Duodenal mucosa (tissue), 2 donors: ENCODE results near the gene THOC5.
"Not testable (repeated sequence)": the region's sequence is repeated elsewhere in the genome, so short reads cannot be mapped to it uniquely, and the experiment has no call there.

Source experiments
- H3K27ac ChIP-seq: one replicate; pipeline ENCODE4 v1.7.0; 2013; ENCODE audit warnings: low read depth, low read length
- H3K27me3 ChIP-seq, 2 donors: one replicate each; pipeline ENCODE4 v1.7.0; 2013; ENCODE audit warnings: low read length in 2 of 2, control low read depth in 1 of 2; ENCODE audit not compliant: insufficient read depth in 2 of 2, control insufficient read depth in 1 of 2
- H3K36me3 ChIP-seq, 2 donors: one replicate each; pipeline ENCODE4 v1.7.0; 2013; ENCODE audit warnings: low read length in 2 of 2, control low read depth in 1 of 2; ENCODE audit not compliant: insufficient read depth in 2 of 2, control insufficient read depth in 1 of 2
- H3K4me1 ChIP-seq, 2 donors: one replicate each; pipeline ENCODE4 v1.7.0; 2013; ENCODE audit warnings: low read length in 2 of 2, control low read depth in 1 of 2; ENCODE audit not compliant: insufficient read depth in 2 of 2, control insufficient read depth in 1 of 2
- H3K4me3 ChIP-seq, 2 donors: one replicate each; pipeline ENCODE4 v1.7.0; 2013; ENCODE audit warnings: low read length in 2 of 2, low read depth in 1 of 2
- H3K9ac ChIP-seq, 2 donors: one replicate each; pipeline ENCODE4 v1.7.0; 2013; ENCODE audit warnings: low read length in 2 of 2, low read depth in 1 of 2
- H3K9me3 ChIP-seq, 2 donors: one replicate each; pipeline ENCODE4 v1.7.0; 2013; ENCODE audit warnings: low read length in 2 of 2, control low read depth in 1 of 2; ENCODE audit not compliant: control insufficient read depth in 1 of 2

Gene THOC5

DNA sequence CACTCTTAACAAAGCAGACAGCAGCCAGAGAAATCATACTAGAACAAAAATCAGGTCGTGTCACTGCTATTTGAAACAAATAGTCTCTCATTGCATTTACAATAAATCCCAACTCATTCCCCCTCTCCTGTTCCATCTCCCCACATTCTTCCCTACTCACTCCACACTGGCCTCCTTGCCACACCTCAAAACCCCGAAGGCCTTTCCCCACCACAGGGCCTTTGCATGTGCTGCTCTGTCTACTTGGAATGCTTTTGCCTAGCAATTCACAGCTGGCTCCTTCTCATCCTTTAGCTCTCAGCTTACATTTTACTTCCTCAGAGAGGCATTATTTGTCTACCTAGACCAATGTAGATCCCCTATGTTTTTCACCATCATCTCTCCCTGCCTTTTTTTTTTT lies 6.3 kb upstream of the THOC5 start:
- no peak overlapping the region for H3K27ac ChIP-seq
- no peak overlapping the region for H3K4me3 ChIP-seq
- H3K4me1 ChIP-seq, result peaks cover 0 to 5% of the 10 kb centered on the region in 2 donors
- no peak overlapping the region for H3K9ac ChIP-seq
- no peaks in the 10 kb centered on the region for H3K27me3 ChIP-seq
- H3K36me3 ChIP-seq, result peaks cover 34 to 70% of the 10 kb centered on the region in 2 donors
- no peaks in the 10 kb centered on the region for H3K9me3 ChIP-seq

DNA sequence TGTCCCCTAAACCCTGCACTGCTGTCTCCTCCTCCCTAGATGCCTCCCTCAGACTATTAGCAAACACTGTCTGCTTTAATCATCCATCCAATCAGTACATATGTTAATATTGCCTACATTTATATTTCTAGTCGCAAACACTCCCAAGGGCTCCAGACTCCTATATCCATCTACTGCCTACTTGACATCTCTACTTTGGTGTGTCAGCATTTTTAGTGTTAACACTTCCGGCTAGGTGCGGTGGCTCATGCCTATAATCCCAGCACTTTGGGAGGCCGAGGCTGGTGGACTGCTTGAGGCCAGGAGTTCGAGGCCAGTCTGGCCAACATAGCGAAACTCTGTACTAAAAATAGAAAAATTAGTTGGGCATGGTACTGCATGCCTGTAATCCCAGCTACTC lies 5.5 kb upstream of the THOC5 start:
- Histone ChIP-seq H3K36me3 (peaks cover 34 to 67% of the 10 kb centered on the region in 2 donors), H3K9me3 (no peaks in the 10 kb centered on the region), H3K9ac (no peak overlapping the region), H3K4me3 (no peak overlapping the region), H3K27me3 (no peaks in the 10 kb centered on the region), H3K27ac (no peak overlapping the region), H3K4me1 (peaks cover 2 to 14% of the 10 kb centered on the region in 2 donors)

DNA sequence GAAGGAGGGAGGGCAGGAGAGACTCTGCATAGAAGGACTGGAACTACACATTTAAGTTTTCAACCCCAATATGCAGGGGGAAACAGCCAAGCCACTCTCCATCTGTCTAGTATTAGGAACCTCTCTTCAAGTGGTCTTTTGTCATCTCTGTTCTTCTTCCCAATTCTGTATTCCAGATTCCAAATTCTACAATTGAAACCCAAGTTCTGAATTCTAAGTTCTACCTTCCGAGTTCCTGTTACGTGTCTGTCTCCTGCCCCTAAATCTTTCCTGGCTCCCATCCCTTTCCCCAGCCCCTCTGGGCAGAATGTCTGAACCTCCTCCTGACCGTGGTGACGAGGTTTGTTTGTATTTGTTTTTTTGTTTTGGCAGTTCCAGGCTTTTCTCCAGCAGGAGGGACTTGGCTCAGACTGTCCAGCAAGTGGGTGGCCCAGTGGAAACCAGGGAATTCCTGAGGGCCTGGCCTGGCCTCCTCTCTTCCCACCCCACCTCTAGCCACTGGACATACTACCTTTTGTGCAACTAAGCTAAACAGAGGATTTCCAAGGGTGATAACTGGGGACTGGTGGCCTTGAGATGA lies 1.6 kb upstream of the THOC5 start:
- no peak overlapping the region for H3K4me3 ChIP-seq
- peaks cover 15 to 44% of the 10 kb centered on the region in 2 donors for H3K36me3 ChIP-seq
- no peaks in the 10 kb centered on the region for H3K27me3 ChIP-seq
- no peak overlapping the region for H3K27ac ChIP-seq
- peaks cover 3 to 16% of the 10 kb centered on the region in 2 donors for H3K4me1 ChIP-seq
- H3K9me3 ChIP-seq, result no peaks in the 10 kb centered on the region
- H3K9ac ChIP-seq, result no peak overlapping the region

DNA sequence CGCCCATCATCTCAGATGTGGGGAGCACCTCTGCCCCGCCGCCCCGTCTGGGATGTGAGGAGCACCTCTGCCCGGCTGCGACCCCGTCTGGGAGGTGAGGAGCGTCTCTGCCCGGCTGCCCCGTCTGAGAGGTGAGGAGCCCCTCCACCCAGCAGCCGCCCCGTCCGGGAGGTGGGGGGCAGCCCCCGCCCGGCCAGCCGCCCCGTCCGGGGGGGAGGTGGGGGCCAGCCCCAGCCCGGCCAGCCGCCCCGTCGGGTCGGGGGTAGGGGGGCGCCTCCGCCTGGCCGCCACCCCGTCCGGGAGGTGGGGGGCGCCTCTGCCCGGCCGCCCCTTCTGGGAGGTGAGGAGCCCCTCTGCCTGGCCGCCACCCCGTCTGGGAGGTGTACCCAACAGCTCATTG lies 1.2 kb downstream of the THOC5 start:
- Histone ChIP-seq H3K4me1 (peaks cover 3 to 16% of the 10 kb centered on the region in 2 donors), H3K36me3 (peaks cover 11 to 35% of the 10 kb centered on the region in 2 donors)
- not testable (repeated sequence) for H3K4me3 ChIP-seq, H3K9me3 ChIP-seq, H3K9ac ChIP-seq, H3K27me3 ChIP-seq, H3K27ac ChIP-seq

DNA sequence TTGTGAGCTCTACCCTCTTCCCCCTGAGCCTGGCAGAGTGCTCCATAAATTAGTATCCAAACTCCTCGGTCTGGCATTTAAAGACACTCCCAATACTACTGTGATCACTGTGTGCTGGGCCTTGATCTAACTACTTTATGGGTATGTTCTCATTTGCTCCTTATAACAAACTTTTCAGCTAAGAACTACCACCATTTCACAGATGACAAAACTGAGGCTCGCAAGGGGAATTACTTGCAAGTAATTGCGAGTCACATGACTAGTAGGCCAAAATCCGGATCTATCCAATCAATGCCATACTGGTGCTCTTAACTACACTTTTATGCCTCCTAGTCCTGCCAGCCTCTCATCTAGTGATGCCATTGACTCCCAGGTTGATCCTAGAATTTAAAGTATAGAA lies 3.6 kb downstream of the THOC5 start:
- H3K9me3 ChIP-seq, result no peaks in the 10 kb centered on the region
- H3K27ac ChIP-seq, result no peak overlapping the region
- no peak overlapping the region for H3K4me3 ChIP-seq
- H3K36me3 ChIP-seq, result peaks cover 11 to 24% of the 10 kb centered on the region in 2 donors
- H3K4me1 ChIP-seq, result peaks cover 3 to 12% of the 10 kb centered on the region in 2 donors
- H3K27me3 ChIP-seq, result no peaks in the 10 kb centered on the region
- H3K9ac ChIP-seq, result no peak overlapping the region

DNA sequence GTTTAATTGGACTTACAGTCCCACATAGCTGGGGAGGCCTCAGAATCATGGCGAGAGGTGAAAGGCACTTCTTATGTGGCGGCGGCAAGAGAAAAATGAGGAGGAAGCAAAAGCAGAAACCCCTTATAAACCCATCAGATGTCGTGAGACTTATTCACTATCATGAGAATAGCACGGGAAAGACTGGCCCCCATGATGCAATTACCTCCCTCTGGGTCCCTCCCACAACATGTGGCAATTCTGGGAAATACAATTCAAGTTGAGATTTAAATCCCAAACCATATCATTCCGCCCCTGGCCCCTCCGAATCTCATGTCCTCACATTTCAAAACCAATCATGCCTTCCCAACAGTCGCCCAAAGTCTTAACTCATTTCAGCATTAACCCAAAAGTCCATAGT lies 8.5 kb downstream of the THOC5 start:
- H3K4me3 ChIP-seq, H3K9me3 ChIP-seq, H3K27me3 ChIP-seq, H3K27ac ChIP-seq, H3K4me1 ChIP-seq, H3K9ac ChIP-seq: not testable (repeated sequence)
- peaks cover 32 to 44% of the 10 kb centered on the region in 2 donors for H3K36me3 ChIP-seq

DNA sequence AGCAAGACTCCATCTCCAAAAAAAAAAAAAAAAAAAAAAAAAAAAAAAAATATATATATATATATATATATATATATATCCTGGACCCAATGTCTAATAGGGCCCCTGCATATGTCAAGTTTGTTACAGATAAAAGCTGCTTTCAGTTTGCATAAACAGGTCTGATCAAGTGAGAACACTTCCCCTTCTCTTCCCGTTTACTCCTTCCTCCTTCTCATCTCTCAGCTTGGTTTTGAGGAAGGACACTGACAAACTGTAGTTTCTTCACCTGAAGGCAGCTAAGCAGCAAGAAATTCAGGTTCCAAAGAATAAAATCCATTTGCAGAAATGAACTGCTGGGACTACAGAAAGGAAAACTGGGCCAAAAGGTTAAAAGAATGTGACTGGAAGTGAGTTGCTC lies 11.7 kb downstream of the THOC5 start:
- Histone ChIP-seq H3K27ac (no peak overlapping the region), H3K4me1 (no peaks in the 10 kb centered on the region), H3K9me3 (no peaks in the 10 kb centered on the region), H3K9ac (no peak overlapping the region), H3K4me3 (no peak overlapping the region), H3K36me3 (peaks cover 28 to 43% of the 10 kb centered on the region in 2 donors), H3K27me3 (no peaks in the 10 kb centered on the region)

DNA sequence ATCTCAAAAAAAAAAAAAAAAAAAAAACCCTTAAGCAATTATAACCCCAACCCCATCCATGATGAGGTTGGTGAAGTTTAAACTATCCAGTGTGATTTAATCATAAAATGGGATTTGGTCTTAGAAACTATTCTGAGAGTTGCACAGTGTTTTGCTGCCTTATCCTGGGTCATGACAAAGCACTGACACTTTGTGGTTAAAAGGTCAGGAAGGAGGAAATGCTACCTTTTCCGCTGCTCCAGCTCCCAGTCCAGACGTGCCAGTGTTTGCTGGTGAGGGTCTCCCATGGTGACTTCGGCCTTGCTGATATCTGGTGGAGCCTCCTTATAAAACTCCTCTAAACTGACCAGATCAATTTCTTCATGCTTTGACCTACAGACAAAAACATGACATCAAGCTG lies 14.5 kb downstream of the THOC5 start:
- H3K9me3 ChIP-seq, result no peaks in the 10 kb centered on the region
- H3K4me3 ChIP-seq, result no peak overlapping the region
- H3K36me3 ChIP-seq, result peaks cover 33 to 57% of the 10 kb centered on the region in 2 donors

DNA sequence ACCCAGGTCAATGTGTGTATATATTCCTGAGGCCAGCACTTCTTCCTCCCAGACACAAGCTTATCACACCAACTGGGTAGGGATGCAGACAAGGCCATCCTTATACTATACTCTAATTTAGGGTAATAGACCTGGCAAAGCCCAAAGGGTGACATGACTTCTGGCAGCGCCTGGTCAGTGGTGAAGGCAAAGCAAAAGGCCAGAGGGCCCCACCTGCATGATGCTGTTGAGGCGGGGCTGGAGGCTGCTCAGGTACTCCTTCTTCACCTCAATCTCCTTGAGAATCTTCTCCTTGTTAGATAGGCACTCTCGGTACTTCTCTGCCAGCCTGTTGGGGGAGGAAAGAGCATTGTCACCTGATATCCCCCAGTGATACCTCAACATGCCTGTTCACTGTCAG lies 17.1 kb downstream of the THOC5 start:
- no peaks in the 10 kb centered on the region for H3K4me1 ChIP-seq
- H3K27ac ChIP-seq, result no peak overlapping the region
- no peaks in the 10 kb centered on the region for H3K27me3 ChIP-seq
- no peak overlapping the region for H3K9ac ChIP-seq
- no peak overlapping the region for H3K4me3 ChIP-seq
- H3K36me3 ChIP-seq, result peaks cover 30 to 66% of the 10 kb centered on the region in 2 donors
- H3K9me3 ChIP-seq, result no peaks in the 10 kb centered on the region

More for the DNA sequence above, 14.5 kb downstream of the THOC5 start:
- Histone ChIP-seq H3K27ac (no peak overlapping the region), H3K27me3 (no peaks in the 10 kb centered on the region), H3K9ac (no peak overlapping the region), H3K4me1 (no peaks in the 10 kb centered on the region)

DNA sequence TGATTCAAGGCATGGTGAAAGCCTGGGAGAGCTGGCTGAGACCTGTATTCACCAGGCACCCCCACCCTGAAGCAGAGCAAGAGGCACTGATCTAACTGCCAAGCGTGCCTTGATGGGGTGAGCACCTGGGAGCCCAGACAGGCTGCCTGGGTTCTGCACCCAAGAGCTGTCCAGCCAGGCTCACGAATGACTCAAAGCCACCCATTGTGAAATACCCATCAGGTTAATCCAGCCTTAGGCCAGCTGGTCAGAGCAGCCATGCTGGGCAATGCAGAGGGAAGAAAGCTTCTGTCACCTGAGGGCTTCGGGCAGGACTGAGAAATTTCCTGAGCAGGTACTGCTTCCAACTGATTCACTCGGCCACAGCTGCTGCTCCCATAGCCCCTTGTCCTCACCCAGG lies 22.1 kb downstream of the THOC5 start:
- Histone ChIP-seq H3K4me1 (no peaks in the 10 kb centered on the region), H3K9ac (no peak overlapping the region), H3K27ac (no peak overlapping the region), H3K4me3 (no peak overlapping the region), H3K27me3 (no peaks in the 10 kb centered on the region), H3K36me3 (peaks cover 37 to 84% of the 10 kb centered on the region in 2 donors), H3K9me3 (no peaks in the 10 kb centered on the region)

DNA sequence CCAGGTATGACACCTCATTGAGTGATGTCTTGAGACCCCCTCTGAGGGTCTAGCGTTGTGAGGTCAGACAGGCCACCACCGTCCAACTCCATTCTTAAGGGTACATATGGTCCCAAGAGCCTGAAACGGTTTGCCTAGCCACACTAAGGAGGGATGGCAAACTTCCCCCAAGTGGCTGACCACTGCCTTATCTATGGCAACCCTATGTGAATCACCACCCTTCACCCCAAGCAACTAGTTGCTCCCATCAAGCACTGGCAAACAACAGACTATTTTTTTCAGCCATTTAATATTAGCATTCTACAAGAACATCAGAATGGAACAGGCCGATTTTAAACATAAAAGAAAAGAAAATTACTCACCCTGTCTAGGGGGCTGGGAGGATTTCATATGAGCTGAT lies 22.8 kb downstream of the THOC5 start:
- Histone ChIP-seq H3K4me1 (no peaks in the 10 kb centered on the region), H3K27me3 (no peaks in the 10 kb centered on the region), H3K27ac (no peak overlapping the region), H3K9ac (no peak overlapping the region), H3K9me3 (no peaks in the 10 kb centered on the region), H3K4me3 (no peak overlapping the region), H3K36me3 (peaks cover 32 to 80% of the 10 kb centered on the region in 2 donors)
